T-cell (primary cell): Measurements from ENCODE around the gene CUZD1. TPM values are rescaled to one million over a fixed set of nuclear protein-coding genes. Genes with fewer than 3 reads are reported as not detected.

Source experiments
- ATAC-seq, 4 experiments: fragments of 200-7000 bp in 3 of 4; fragments of 150-1000 bp in 1 of 4; cut with Tn5 transposase; replicated peaks in 1 of 4; 1 replicate in 3 of 4; 2 replicates in 1 of 4; pipeline ENCODE4 v1.10.0; 2021; ENCODE audit warnings: moderate library complexity in 3 of 4, mild to moderate bottlenecking in 2 of 4, moderate number of reproducible peaks in 1 of 4
- CTCF ChIA-PET, 2 donors: fragments of 300-600 bp; sonication (Branson Sonifier 250); formaldehyde crosslinking; loops; one replicate each; lab custom pipeline; 2022; ENCODE audit warnings: antibody characterized with exemption in 2 of 2; lab: Charles Lee
- POLR2A ChIA-PET, 2 donors: fragments of 300-600 bp; sonication (Branson Sonifier 250); formaldehyde crosslinking; loops; one replicate each; lab custom pipeline; 2022; ENCODE audit warnings: antibody characterized with exemption in 2 of 2; lab: Charles Lee
- DNase-seq, 35 experiments: peaks; one replicate each; pipeline versions ENCODE4 v3.0.0 to v3.0.0-alpha.2; 2013 to 2023
- H3K27ac ChIP-seq: one replicate; pipeline ENCODE4 v1.5.1; 2013; ENCODE audit warnings: low read length
- H3K27me3 ChIP-seq, 2 experiments: replicated peaks in 1 of 2; 1 replicate in 1 of 2; 2 replicates in 1 of 2; pipeline versions ENCODE4 v1.6.1 to v1.7.0; 2013; ENCODE audit warnings: low read length in 1 of 2, mixed read lengths in 1 of 2; ENCODE audit not compliant: control insufficient read depth in 2 of 2, insufficient read depth in 2 of 2; ENCODE audit errors: extremely low read depth in 1 of 2
- H3K36me3 ChIP-seq, 2 donors: 1 replicate in 1 of 2; 2 replicates in 1 of 2; pipeline versions ENCODE4 v1.6.1 to v1.7.0; 2013; ENCODE audit warnings: low read length in 1 of 2; ENCODE audit not compliant: control insufficient read depth in 2 of 2, insufficient read depth in 1 of 2; ENCODE audit errors: extremely low read depth in 1 of 2
- H3K4me1 ChIP-seq, 2 experiments: 1 replicate in 1 of 2; 2 replicates in 1 of 2; pipeline versions ENCODE4 v1.6.1 to v1.7.0; 2013; ENCODE audit warnings: low read length in 2 of 2, mixed read lengths in 1 of 2; ENCODE audit not compliant: insufficient read depth in 2 of 2, control insufficient read depth in 1 of 2; ENCODE audit errors: extremely low read depth in 1 of 2
- H3K4me3 ChIP-seq, 2 donors: 1 replicate in 1 of 2; 2 replicates in 1 of 2; pipeline versions ENCODE4 v1.5.1 to v1.7.0; 2013; ENCODE audit warnings: mild to moderate bottlenecking in 2 of 2, low read length in 1 of 2, moderate library complexity in 1 of 2; ENCODE audit not compliant: control insufficient read depth in 1 of 2; ENCODE audit errors: extremely low read depth in 1 of 2
- H3K9me3 ChIP-seq: 2 replicates; pipeline ENCODE4 v1.7.0; 2013
- H3K27ac Mint-ChIP-seq, 2 donors: one replicate each; pipeline ENCODE4 v1.8.0; 2020 to 2021; ENCODE audit warnings: mild to moderate bottlenecking in 2 of 2, mixed read lengths in 2 of 2
- H3K27me3 Mint-ChIP-seq, 2 donors: one replicate each; pipeline ENCODE4 v1.8.0; 2021 to 2022; ENCODE audit warnings: mixed read lengths in 2 of 2
- H3K36me3 Mint-ChIP-seq: one replicate; pipeline ENCODE4 v1.8.0; 2021; ENCODE audit warnings: mixed read lengths
- H3K4me1 Mint-ChIP-seq, 3 donors: one replicate each; pipeline ENCODE4 v1.8.0; 2020 to 2022; ENCODE audit warnings: mixed read lengths in 3 of 3, mild to moderate bottlenecking in 1 of 3
- H3K4me3 Mint-ChIP-seq, 3 donors: one replicate each; pipeline ENCODE4 v1.8.0; 2020 to 2022; ENCODE audit warnings: mild to moderate bottlenecking in 3 of 3, mixed read lengths in 3 of 3, moderate library complexity in 3 of 3
- H3K9me3 Mint-ChIP-seq, 3 donors: one replicate each; pipeline ENCODE4 v1.8.0; 2020 to 2022; ENCODE audit warnings: mixed read lengths in 3 of 3
- WGBS: methylation state at CpG from one replicate; pipeline ENCODE4 v1.1.5; 2013; ENCODE audit warnings: missing lambda C conversion rate; ENCODE audit not compliant: insufficient coverage; 5-methylcytosine and 5-hydroxymethylcytosine counted together
- total RNA-seq, 35 experiments: library from RNA in 6 of 35; stranded (reverse) in 6 of 35; fragments of 120-200 nt in 1 of 35; gene quantifications; one replicate each; pipeline versions ENCODE4 v1.2.1 to v1.2.4 and lab custom pipeline; 2013 to 2026

Gene CUZD1
- total RNA-seq, 5 donors from 2014 or later (not counting 1 experiment from before 2014, with no cell fraction given): 1.2 to 4.9 (median 4.1) TPM

DNA sequence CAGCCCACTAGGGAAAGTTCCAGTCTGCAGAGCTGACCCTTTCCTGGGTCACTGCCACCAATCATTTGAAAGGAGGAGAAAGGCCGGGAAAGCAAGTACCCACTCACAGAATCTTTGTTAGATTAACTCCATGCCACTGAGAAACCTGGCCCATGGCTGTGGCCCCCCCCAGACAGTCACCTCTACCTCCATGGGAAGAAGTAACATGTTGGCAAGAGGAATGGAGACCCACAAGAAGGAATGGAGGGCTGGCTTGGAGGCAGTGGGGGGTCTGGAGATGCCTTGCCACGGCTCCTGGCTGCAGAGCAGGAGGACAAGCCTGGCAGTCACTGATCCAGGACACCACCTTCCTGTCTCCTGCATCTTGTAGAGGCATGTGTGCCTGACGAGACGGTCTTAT is 32.9 kb downstream of the CUZD1 start:
- H3K4me3 Mint-ChIP-seq: no peak overlapping the region
- no peak for ATAC-seq
- POLR2A ChIA-PET: no interaction called here

GRCh38 chr10:122802282-122802681 is 43.4 kb downstream of the CUZD1 start:
- Histone ChIP-seq H3K36me3 (no peaks in the 10 kb centered on the region), H3K27ac (no peak overlapping the region), H3K4me1 (no peaks in the 10 kb centered on the region), H3K9me3 (no peaks in the 10 kb centered on the region), H3K4me3 (no peak overlapping the region), H3K27me3 (peaks cover 0 to 8% of the 10 kb centered on the region in 2 experiments)
- WGBS: 82% methylated on average over 7 of the region's 7 CpGs
- Mint-ChIP-seq H3K4me3 (no peak overlapping the region), H3K9me3 (no peaks in the 10 kb centered on the region), H3K4me1 (no peaks in the 10 kb centered on the region), H3K27ac (no peak overlapping the region), H3K27me3 (peaks cover 11 to 20% of the 10 kb centered on the region in 2 donors), H3K36me3 (no peaks in the 10 kb centered on the region)
- DNase-seq (no peak), ATAC-seq (no peak)
- ChIA-PET POLR2A (no interaction called here), CTCF (no interaction called here)

More for the DNA sequence above, 32.9 kb downstream of the CUZD1 start:
- Histone ChIP-seq H3K36me3 (no peaks in the 10 kb centered on the region), H3K4me1 (no peaks in the 10 kb centered on the region), H3K27me3 (peaks cover 0 to 9% of the 10 kb centered on the region in 2 experiments), H3K4me3 (no peak overlapping the region), H3K27ac (no peak overlapping the region), H3K9me3 (no peaks in the 10 kb centered on the region)
- no peak for DNase-seq
- Mint-ChIP-seq H3K36me3 (no peaks in the 10 kb centered on the region), H3K4me1 (no peaks in the 10 kb centered on the region), H3K27me3 (peaks cover 18 to 22% of the 10 kb centered on the region in 2 donors), H3K27ac (no peak overlapping the region), H3K9me3 (no peaks in the 10 kb centered on the region)
- WGBS: 63% methylated on average over 3 of the region's 4 CpGs
- CTCF ChIA-PET: no interaction called here

DNA sequence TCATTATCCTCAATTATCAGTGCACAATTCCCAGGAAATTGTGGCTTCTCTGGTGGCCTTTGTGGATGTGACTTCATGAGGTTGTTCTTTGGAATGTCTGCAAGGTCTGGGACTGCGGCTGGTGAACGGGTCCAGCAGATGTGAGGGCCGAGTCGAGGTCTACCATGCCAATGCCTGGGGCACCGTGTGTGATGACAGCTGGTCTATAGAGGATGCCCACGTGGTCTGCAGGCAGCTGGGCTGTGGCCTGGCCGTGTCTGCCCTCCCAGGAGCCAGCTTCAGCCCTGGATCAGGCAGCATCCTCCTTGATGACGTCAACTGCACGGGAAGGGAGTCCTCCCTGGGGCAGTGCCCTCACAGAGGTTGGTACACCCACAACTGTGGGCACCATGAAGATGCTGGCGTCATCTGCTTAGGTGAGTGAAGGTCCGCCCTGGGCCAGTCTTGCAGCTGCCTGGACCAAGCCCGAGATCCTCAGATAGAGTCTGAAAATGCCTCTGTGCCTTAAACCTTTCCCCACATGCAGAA is 46.9 kb downstream of the CUZD1 start:
- Mint-ChIP-seq H3K9me3 (no peaks in the 10 kb centered on the region), H3K27ac (no peak overlapping the region), H3K4me3 (no peak overlapping the region), H3K4me1 (no peaks in the 10 kb centered on the region), H3K36me3 (no peaks in the 10 kb centered on the region), H3K27me3 (peaks cover 16% of the 10 kb centered on the region in 2 donors)
- H3K4me3 ChIP-seq: no peak overlapping the region
- WGBS: 79% methylated on average over 12 of the region's 12 CpGs
- POLR2A ChIA-PET: interaction anchor here in 1 of 2 donors (0.5 kb wide), 1 partner anchor 783 kb away, joined by 13 read pairs; no protein-coding TSS in a partner anchor
- ATAC-seq: no peak
- H3K36me3 ChIP-seq: no peaks in the 10 kb centered on the region
- no peaks in the 10 kb centered on the region for H3K4me1 ChIP-seq
- peaks cover 0 to 12% of the 10 kb centered on the region in 2 experiments for H3K27me3 ChIP-seq
- CTCF ChIA-PET: no interaction called here
- no peak for DNase-seq
- H3K9me3 ChIP-seq: no peaks in the 10 kb centered on the region
- no peak overlapping the region for H3K27ac ChIP-seq

DNA sequence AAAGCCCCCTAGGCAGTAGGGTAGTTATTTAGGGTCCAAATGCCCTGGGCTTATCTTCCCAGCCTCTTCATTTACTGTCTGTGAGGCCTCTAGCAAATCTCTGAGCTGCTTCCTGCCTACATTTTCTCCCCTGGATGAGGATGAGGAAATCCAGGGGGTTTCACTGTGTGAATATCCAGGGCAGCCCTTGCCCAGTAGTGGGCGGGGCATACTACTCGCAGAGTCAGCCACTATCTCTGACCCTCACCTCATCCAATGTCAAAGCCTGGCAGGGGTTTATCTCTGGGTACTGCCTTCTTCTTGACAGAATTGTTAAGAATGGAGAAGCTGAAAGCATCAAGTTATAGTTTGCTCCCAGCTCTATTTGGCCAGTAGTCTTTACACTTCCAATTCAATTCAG is 48.9 kb downstream of the CUZD1 start:
- Histone ChIP-seq H3K27ac (no peak overlapping the region), H3K4me1 (no peaks in the 10 kb centered on the region), H3K4me3 (no peak overlapping the region), H3K9me3 (no peaks in the 10 kb centered on the region), H3K36me3 (no peaks in the 10 kb centered on the region), H3K27me3 (peaks cover 0 to 9% of the 10 kb centered on the region in 2 experiments)
- Mint-ChIP-seq H3K27ac (no peak overlapping the region), H3K4me3 (no peak overlapping the region), H3K27me3 (peaks cover 14 to 16% of the 10 kb centered on the region in 2 donors), H3K9me3 (no peaks in the 10 kb centered on the region), H3K4me1 (no peaks in the 10 kb centered on the region), H3K36me3 (no peaks in the 10 kb centered on the region)
- no CpG with 5 or more reads among the region's 2 CpGs for WGBS
- ChIA-PET CTCF (no interaction called here), POLR2A (no interaction called here)
- no peak for DNase-seq
- no peak for ATAC-seq

- Histone ChIP-seq H3K9me3 (no peaks in the 10 kb centered on the region), H3K36me3 (no peaks in the 10 kb centered on the region), H3K4me3 (no peak overlapping the region), H3K27ac (no peak overlapping the region), H3K4me1 (no peaks in the 10 kb centered on the region), H3K27me3 (peaks cover 0 to 11% of the 10 kb centered on the region in 2 experiments)
- no peaks in the 10 kb centered on the region for H3K9me3 Mint-ChIP-seq
- H3K4me3 Mint-ChIP-seq: no peak overlapping the region
- no peaks in the 10 kb centered on the region for H3K4me1 Mint-ChIP-seq
- no peaks in the 10 kb centered on the region for H3K36me3 Mint-ChIP-seq
- peaks cover 13 to 16% of the 10 kb centered on the region in 2 donors for H3K27me3 Mint-ChIP-seq
- no peak overlapping the region for H3K27ac Mint-ChIP-seq
- CTCF ChIA-PET: no interaction called here
- POLR2A ChIA-PET: no interaction called here
- ATAC-seq: no peak
- WGBS: 50% methylated on average over 2 of the region's 5 CpGs
- DNase-seq: no peak
These were observed 49.7 kb downstream of the CUZD1 start for GRCh38 chr10:122795924-122796323.

DNA sequence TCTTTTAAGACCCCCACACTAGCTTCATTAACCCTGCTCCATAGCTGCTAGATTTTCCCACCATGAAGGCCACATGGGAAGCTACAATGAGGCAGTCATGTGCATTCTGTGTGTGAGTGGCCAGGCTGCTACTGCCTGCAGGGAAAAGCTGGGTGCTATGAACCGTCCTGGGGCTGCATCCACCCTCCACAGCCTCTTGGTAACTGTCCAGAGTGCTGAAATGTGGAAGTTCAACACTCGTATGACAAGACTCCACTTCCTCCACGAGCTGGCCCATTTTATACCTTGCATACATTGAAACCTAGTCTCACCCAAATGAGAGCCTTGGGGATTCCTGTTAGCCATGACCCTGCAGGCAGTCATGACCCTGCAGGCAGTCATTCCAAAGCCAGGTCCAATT is 59.4 kb downstream of the CUZD1 start:
- WGBS: 18% methylated on average over 3 of the region's 3 CpGs
- ChIA-PET CTCF (no interaction called here), POLR2A (no interaction called here)
- no peak for DNase-seq
- no peak overlapping the region for H3K4me3 ChIP-seq
- Mint-ChIP-seq H3K36me3 (no peaks in the 10 kb centered on the region), H3K4me1 (no peaks in the 10 kb centered on the region), H3K9me3 (peaks cover 0 to 5% (median 5%) of the 10 kb centered on the region in 3 donors), H3K27ac (no peak overlapping the region), H3K27me3 (peaks cover 7 to 21% of the 10 kb centered on the region in 2 donors), H3K4me3 (no peak overlapping the region)
- H3K4me1 ChIP-seq: no peaks in the 10 kb centered on the region
- no peak for ATAC-seq
- no peak overlapping the region for H3K27ac ChIP-seq
- H3K36me3 ChIP-seq: no peaks in the 10 kb centered on the region
- H3K9me3 ChIP-seq: no peaks in the 10 kb centered on the region
- peaks cover 0 to 13% of the 10 kb centered on the region in 2 experiments for H3K27me3 ChIP-seq
